GM10248 (cell line): ENCODE results near the gene ZNG1C.
"Not testable (repeated sequence)": the region's sequence is repeated elsewhere in the genome, so short reads cannot be mapped to it uniquely, and the experiment has no call there.

Experiments
- CTCF ChIA-PET: fragments of 300-600 bp; sonication (Branson Sonifier 250); formaldehyde crosslinking; extraction: SDS; loops from one replicate; lab custom pipeline; 2021; ENCODE audit warnings: antibody characterized with exemption; lab: Yijun Ruan, JAX
- POLR2A ChIA-PET: fragments of 350-650 bp; sonication (Branson Sonifier 250); formaldehyde crosslinking; extraction: SDS; loops from one replicate; lab custom pipeline; 2020; ENCODE audit warnings: antibody characterized with exemption; lab: Yijun Ruan, JAX
- DNase-seq: peaks from one replicate; pipeline ENCODE4 v3.0.0; 2012; ENCODE audit errors: extremely low spot score

The ZNG1C gene

GRCh38 chr9:68241683-68242082 lies at the start of gene ZNG1C:
TSS of gene ZNG1C (plus strand) at chr9:68241983. CDS start at chr9:68242032, 49 bp downstream.
- CTCF ChIA-PET = not testable (repeated sequence)

GRCh38 chr9:68242437-68242836 lies 654 bp downstream of the ZNG1C start:
- DNase-seq, POLR2A ChIA-PET, CTCF ChIA-PET: not testable (repeated sequence)

More at GRCh38 chr9:68241683-68242082, at the start of gene ZNG1C:
- POLR2A ChIA-PET, DNase-seq: not testable (repeated sequence)

- DNase-seq, POLR2A ChIA-PET, CTCF ChIA-PET: not testable (repeated sequence)
Measured at GRCh38 chr9:68281041-68281440, 39.3 kb downstream of the ZNG1C start.

GRCh38 chr9:68302567-68302966 lies 60.8 kb downstream of the ZNG1C start, which contains the start of gene FOXD4L3:
TSS of gene FOXD4L3 (plus strand) at chr9:68302867. CDS start at chr9:68302952, 85 bp downstream.
- POLR2A ChIA-PET, DNase-seq, CTCF ChIA-PET: not testable (repeated sequence)

- POLR2A ChIA-PET, CTCF ChIA-PET, DNase-seq: not testable (repeated sequence)
Measured at GRCh38 chr9:68303771-68304170, 62.0 kb downstream of the ZNG1C start.

- CTCF ChIA-PET, POLR2A ChIA-PET, DNase-seq: not testable (repeated sequence)
Measured at GRCh38 chr9:68304212-68304611, 62.4 kb downstream of the ZNG1C start.

- CTCF ChIA-PET, POLR2A ChIA-PET, DNase-seq: not testable (repeated sequence)
Measured at GRCh38 chr9:68304777-68305176, 63.0 kb downstream of the ZNG1C start.

- DNase-seq, CTCF ChIA-PET, POLR2A ChIA-PET: not testable (repeated sequence)
Measured at GRCh38 chr9:68305680-68306285, 64.0 kb downstream of the ZNG1C start.

- POLR2A ChIA-PET, DNase-seq, CTCF ChIA-PET: not testable (repeated sequence)
Measured at GRCh38 chr9:68306391-68306964, 64.7 kb downstream of the ZNG1C start.

- DNase-seq, CTCF ChIA-PET, POLR2A ChIA-PET: not testable (repeated sequence)
Measured at GRCh38 chr9:68307127-68307526, 65.3 kb downstream of the ZNG1C start.

- POLR2A ChIA-PET, CTCF ChIA-PET, DNase-seq: not testable (repeated sequence)
Measured at GRCh38 chr9:68307654-68308053, 65.9 kb downstream of the ZNG1C start.

- POLR2A ChIA-PET, DNase-seq, CTCF ChIA-PET: not testable (repeated sequence)
Measured at GRCh38 chr9:68311208-68311607, 69.4 kb downstream of the ZNG1C start.

GRCh38 chr9:68318209-68318608 lies 76.4 kb downstream of the ZNG1C start:
- CTCF ChIA-PET, POLR2A ChIA-PET, DNase-seq: not testable (repeated sequence)

- CTCF ChIA-PET, DNase-seq, POLR2A ChIA-PET: not testable (repeated sequence)
Measured at GRCh38 chr9:68323749-68324148, 82.0 kb downstream of the ZNG1C start.

GRCh38 chr9:68324518-68324917 lies 82.7 kb downstream of the ZNG1C start:
- CTCF ChIA-PET, POLR2A ChIA-PET, DNase-seq: not testable (repeated sequence)

GRCh38 chr9:68329106-68329505 lies 87.3 kb downstream of the ZNG1C start:
- POLR2A ChIA-PET, DNase-seq, CTCF ChIA-PET: not testable (repeated sequence)

- CTCF ChIA-PET, POLR2A ChIA-PET, DNase-seq: not testable (repeated sequence)
Measured at GRCh38 chr9:68330531-68331173, 88.9 kb downstream of the ZNG1C start.

GRCh38 chr9:68332122-68332521 lies 90.3 kb downstream of the ZNG1C start:
- POLR2A ChIA-PET, CTCF ChIA-PET, DNase-seq: not testable (repeated sequence)

- DNase-seq, POLR2A ChIA-PET, CTCF ChIA-PET: not testable (repeated sequence)
Measured at GRCh38 chr9:68335935-68336334, 94.2 kb downstream of the ZNG1C start.
